22Rv1 (cell line): ENCODE measurements around the gene HOXB4.

Experiments
- CTCF ChIP-seq: fragments of 450-650 bp; IDR thresholded peaks from 2 replicates; pipeline ENCODE4 v1.5.1; 2017; ENCODE audit warnings: mild to moderate bottlenecking
- ZFX ChIP-seq: fragments of 450-650 bp; IDR thresholded peaks from 2 replicates; pipeline ENCODE4 v1.6.1; 2017; ENCODE audit warnings: antibody characterized with exemption, borderline replicate concordance

GRCh38 chr17:48558057-48558830 lies 19.9 kb downstream of the HOXB4 start:
- TF ChIP-seq CTCF: no peak
- no peak for TF ChIP-seq ZFX
